ENCODE measurements around the gene AKT1.

AKT1 gene

DNA sequence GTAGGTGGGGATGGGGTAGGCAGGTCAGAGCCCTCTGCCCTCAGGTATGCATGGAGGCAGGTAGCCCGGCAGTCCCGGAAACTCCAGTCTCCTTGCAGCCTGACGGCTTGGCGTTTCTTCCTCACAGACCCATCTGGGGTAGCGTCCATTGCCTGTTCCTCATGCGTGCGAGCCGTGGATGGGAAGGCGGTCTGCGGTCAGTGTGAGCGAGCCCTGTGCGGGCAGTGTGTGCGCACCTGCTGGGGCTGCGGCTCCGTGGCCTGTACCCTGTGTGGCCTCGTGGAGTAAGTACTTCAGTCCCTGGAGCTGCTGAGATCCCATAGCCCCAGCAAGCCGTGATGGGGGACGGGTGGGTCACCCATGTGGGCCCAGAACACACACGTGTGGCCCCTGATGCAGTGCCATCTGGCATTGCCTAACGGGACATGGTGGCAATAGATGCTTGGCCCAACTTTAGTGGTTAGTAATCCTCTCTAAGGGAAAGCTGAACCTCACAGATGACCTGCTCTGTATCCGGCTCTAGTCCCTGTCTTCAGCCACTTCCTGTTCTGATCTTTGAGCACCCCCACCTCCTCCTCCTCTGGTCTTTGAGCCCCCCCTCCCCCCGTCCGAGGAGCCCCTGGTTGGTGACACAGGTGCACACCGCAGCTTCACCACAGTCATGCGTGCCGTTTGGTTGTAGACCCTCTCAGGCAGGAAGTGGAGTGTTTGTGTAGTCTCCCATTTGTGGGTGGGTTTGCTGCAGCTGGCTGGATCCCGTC lies 38.9 kb downstream of the AKT1 start:
- no peak overlapping the region for H2BK12ac ChIP-seq (ENCODE audit: low read length)

DNA sequence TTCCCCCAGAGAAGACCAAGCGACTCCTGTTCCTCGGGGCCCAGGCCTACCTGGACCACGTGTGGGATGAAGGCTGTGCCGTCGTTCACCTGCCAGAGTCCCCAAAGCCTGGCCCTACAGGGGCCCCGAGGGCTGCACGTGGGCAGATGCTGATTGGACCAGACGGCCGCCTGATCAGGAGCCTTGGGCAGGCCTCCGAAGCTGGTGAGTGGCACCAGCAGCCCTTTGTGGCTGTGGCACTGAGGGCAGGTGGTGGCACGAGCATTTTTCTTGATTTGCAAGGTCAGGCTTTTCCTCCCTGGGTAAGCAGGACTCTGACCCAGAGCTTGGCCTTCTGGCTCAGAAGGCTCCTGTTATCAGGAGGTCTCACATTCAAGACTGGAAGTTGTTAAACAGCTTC lies 39.9 kb downstream of the AKT1 start:
- H2AFZ ChIP-seq (ENCODE audit: low read length), result no peak overlapping the region
- no peak overlapping the region for H2AK5ac ChIP-seq (ENCODE audit: low read depth, low read length)
- H2BK5ac ChIP-seq (ENCODE audit: low read length), result no peak overlapping the region
- peaks cover 39 to 63% of the 10 kb centered on the region in 2 donors for H3K36me3 ChIP-seq (replicated peaks in 1 of 2; ENCODE audit: control insufficient read depth in 2 of 2, insufficient read depth in 2 of 2, low read length in 2 of 2)
- no peak overlapping the region for H4K8ac ChIP-seq (ENCODE audit: low read depth, low read length)
- no peaks in the 10 kb centered on the region for H3K27me3 ChIP-seq (ENCODE audit: control insufficient read depth in 3 of 3, insufficient read depth in 3 of 3, low read depth in 1 of 3, low read length in 3 of 3)
- no peak overlapping the region for H3K4me2 ChIP-seq (ENCODE audit: insufficient read depth, low read length, poor library complexity, severe bottlenecking)
- H3K23ac ChIP-seq (ENCODE audit: low read depth, low read length, poor library complexity), result no peak overlapping the region
- no peak overlapping the region for H3K9ac ChIP-seq (ENCODE audit: low read depth, low read length, poor library complexity)
- H3K27ac ChIP-seq (replicated peaks; ENCODE audit: low read length), result no peak overlapping the region
- H3K4me3 ChIP-seq (ENCODE audit: low read length in 2 of 2), result no peak overlapping the region
- WGBS, 2 donors (ENCODE audit: extremely low coverage in 2 of 2, insufficient read length in 2 of 2, insufficient replicate concordance in 1 of 2), result no CpG with 5 or more reads among the region's 11 CpGs
- no peak overlapping the region for H3K14ac ChIP-seq (ENCODE audit: low read length)
- H3K4me1 ChIP-seq (ENCODE audit: control insufficient read depth in 2 of 2, insufficient read depth in 1 of 2, low read depth in 1 of 2, low read length in 2 of 2), result peaks cover 12 to 16% of the 10 kb centered on the region in 2 donors
- no peak overlapping the region for H4K91ac ChIP-seq (ENCODE audit: low read depth, low read length, poor library complexity)
- H2BK120ac ChIP-seq (ENCODE audit: low read depth, low read length), result no peak overlapping the region
- no peak overlapping the region for H2BK12ac ChIP-seq (ENCODE audit: low read length)
- H3K79me1 ChIP-seq (ENCODE audit: low read depth, low read length), result peaks cover 43% of the 10 kb centered on the region
- no peak overlapping the region for H2BK15ac ChIP-seq (ENCODE audit: low read length)
- H3K18ac ChIP-seq (ENCODE audit: low read length), result no peak overlapping the region
- DNase-seq (ENCODE audit: low spot score), result no peak
- no peak overlapping the region for H3K4ac ChIP-seq (ENCODE audit: low read length)
- H3K9me3 ChIP-seq (replicated peaks in 1 of 2; ENCODE audit: control insufficient read depth in 2 of 2, insufficient read depth in 1 of 2, low read depth in 1 of 2, low read length in 2 of 2), result peaks cover 4 to 6% of the 10 kb centered on the region in 2 donors

More for the DNA sequence above, 38.9 kb downstream of the AKT1 start:
- peaks cover 44% of the 10 kb centered on the region for H3K79me1 ChIP-seq (ENCODE audit: low read depth, low read length)
- DNase-seq (ENCODE audit: low spot score), result no peak
- peaks cover 41 to 74% of the 10 kb centered on the region in 2 donors for H3K36me3 ChIP-seq (replicated peaks in 1 of 2; ENCODE audit: control insufficient read depth in 2 of 2, insufficient read depth in 2 of 2, low read length in 2 of 2)
- H2AFZ ChIP-seq (ENCODE audit: low read length), result no peak overlapping the region
- no peak overlapping the region for H2AK5ac ChIP-seq (ENCODE audit: low read depth, low read length)
- no peak overlapping the region for H3K4me2 ChIP-seq (ENCODE audit: insufficient read depth, low read length, poor library complexity, severe bottlenecking)
- H3K4ac ChIP-seq (ENCODE audit: low read length), result no peak overlapping the region
- no peak overlapping the region for H4K91ac ChIP-seq (ENCODE audit: low read depth, low read length, poor library complexity)
- peak overlapping the region; percentile 9 for H4K8ac ChIP-seq (ENCODE audit: low read depth, low read length)
- H3K14ac ChIP-seq (ENCODE audit: low read length), result no peak overlapping the region
- peaks cover 12 to 16% of the 10 kb centered on the region in 2 donors for H3K4me1 ChIP-seq (ENCODE audit: control insufficient read depth in 2 of 2, insufficient read depth in 1 of 2, low read depth in 1 of 2, low read length in 2 of 2)
- no peak overlapping the region for H3K9ac ChIP-seq (ENCODE audit: low read depth, low read length, poor library complexity)
- no peak overlapping the region for H3K18ac ChIP-seq (ENCODE audit: low read length)
- no peak overlapping the region for H2BK15ac ChIP-seq (ENCODE audit: low read length)
- no peaks in the 10 kb centered on the region for H3K27me3 ChIP-seq (ENCODE audit: control insufficient read depth in 3 of 3, insufficient read depth in 3 of 3, low read depth in 1 of 3, low read length in 3 of 3)
- H3K27ac ChIP-seq (replicated peaks; ENCODE audit: low read length), result no peak overlapping the region
- no peak overlapping the region for H2BK120ac ChIP-seq (ENCODE audit: low read depth, low read length)
- H3K9me3 ChIP-seq (replicated peaks in 1 of 2; ENCODE audit: control insufficient read depth in 2 of 2, insufficient read depth in 1 of 2, low read depth in 1 of 2, low read length in 2 of 2), result peaks cover 0 to 3% of the 10 kb centered on the region in 2 donors
- peak overlapping the region in 1 of 2 donors; percentile 3 for H3K4me3 ChIP-seq (ENCODE audit: low read length in 2 of 2)
- WGBS, 2 donors (ENCODE audit: extremely low coverage in 2 of 2, insufficient read length in 2 of 2, insufficient replicate concordance in 1 of 2), result no CpG with 5 or more reads among the region's 27 CpGs
- peak overlapping the region; percentile 46 for H3K23ac ChIP-seq (ENCODE audit: low read depth, low read length, poor library complexity)
- H2BK5ac ChIP-seq (ENCODE audit: low read length), result no peak overlapping the region

DNA sequence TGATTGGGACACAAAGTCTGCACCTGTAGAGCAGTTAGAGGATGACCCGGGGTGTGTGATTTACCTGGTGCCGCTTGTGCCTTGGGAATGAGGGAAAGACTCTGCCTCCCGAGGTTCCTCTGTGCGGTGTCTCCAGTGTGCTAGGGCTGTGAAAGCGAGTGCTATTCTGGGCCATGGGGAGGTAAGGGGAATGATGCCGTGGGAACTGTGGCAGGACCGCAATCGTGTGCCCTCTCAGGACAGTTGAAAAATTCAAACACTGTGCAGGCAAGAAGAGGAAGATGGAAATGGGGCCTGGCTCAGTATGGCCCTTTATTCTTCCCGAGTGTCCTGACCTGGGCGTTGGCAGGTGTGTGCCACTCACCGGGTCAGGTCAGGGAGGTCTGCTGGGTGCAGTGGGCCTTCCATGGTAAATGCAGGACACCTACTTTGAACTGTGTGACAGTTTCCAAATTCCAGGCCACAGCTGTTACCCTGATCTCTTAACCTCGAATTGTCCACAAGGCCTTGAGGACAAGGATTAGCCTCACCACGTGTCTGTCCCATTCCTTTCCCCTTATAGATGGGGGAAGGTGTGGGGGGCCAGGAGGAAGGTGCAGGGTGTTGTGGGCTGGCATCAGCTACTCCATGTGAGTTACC lies 41.2 kb downstream of the AKT1 start:
- WGBS, 2 donors (ENCODE audit: extremely low coverage in 2 of 2, insufficient read length in 2 of 2, insufficient replicate concordance in 1 of 2), result no CpG with 5 or more reads among the region's 13 CpGs
- no peak overlapping the region for H2BK120ac ChIP-seq (ENCODE audit: low read depth, low read length)
- H3K79me1 ChIP-seq (ENCODE audit: low read depth, low read length), result peaks cover 34% of the 10 kb centered on the region
- peaks cover 36 to 50% of the 10 kb centered on the region in 2 donors for H3K36me3 ChIP-seq (replicated peaks in 1 of 2; ENCODE audit: control insufficient read depth in 2 of 2, insufficient read depth in 2 of 2, low read length in 2 of 2)
- H3K4me2 ChIP-seq (ENCODE audit: insufficient read depth, low read length, poor library complexity, severe bottlenecking), result peak overlapping the region; percentile 75
- no peak overlapping the region for H4K8ac ChIP-seq (ENCODE audit: low read depth, low read length)
- H2BK5ac ChIP-seq (ENCODE audit: low read length), result no peak overlapping the region
- no peak overlapping the region for H3K27ac ChIP-seq (replicated peaks; ENCODE audit: low read length)
- no peak overlapping the region for H2AFZ ChIP-seq (ENCODE audit: low read length)
- H3K4me3 ChIP-seq (ENCODE audit: low read length in 2 of 2), result peak overlapping the region; percentile 17 to 100
- no peak overlapping the region for H3K14ac ChIP-seq (ENCODE audit: low read length)
- no peak overlapping the region for H4K91ac ChIP-seq (ENCODE audit: low read depth, low read length, poor library complexity)
- H2BK12ac ChIP-seq (ENCODE audit: low read length), result no peak overlapping the region
- no peak overlapping the region for H3K18ac ChIP-seq (ENCODE audit: low read length)
- no peak overlapping the region for H2BK15ac ChIP-seq (ENCODE audit: low read length)
- no peak overlapping the region for H3K9ac ChIP-seq (ENCODE audit: low read depth, low read length, poor library complexity)
- H3K4me1 ChIP-seq (ENCODE audit: control insufficient read depth in 2 of 2, insufficient read depth in 1 of 2, low read depth in 1 of 2, low read length in 2 of 2), result peaks cover 12 to 16% of the 10 kb centered on the region in 2 donors
- no peak for DNase-seq (ENCODE audit: low spot score)
- peak overlapping the region; percentile 18 for H3K23ac ChIP-seq (ENCODE audit: low read depth, low read length, poor library complexity)
- H3K27me3 ChIP-seq (ENCODE audit: control insufficient read depth in 3 of 3, insufficient read depth in 3 of 3, low read depth in 1 of 3, low read length in 3 of 3), result no peaks in the 10 kb centered on the region
- H3K9me3 ChIP-seq (replicated peaks in 1 of 2; ENCODE audit: control insufficient read depth in 2 of 2, insufficient read depth in 1 of 2, low read depth in 1 of 2, low read length in 2 of 2), result peaks cover 9 to 19% of the 10 kb centered on the region in 2 donors
- no peak overlapping the region for H3K4ac ChIP-seq (ENCODE audit: low read length)
- H2AK5ac ChIP-seq (ENCODE audit: low read depth, low read length), result no peak overlapping the region

DNA sequence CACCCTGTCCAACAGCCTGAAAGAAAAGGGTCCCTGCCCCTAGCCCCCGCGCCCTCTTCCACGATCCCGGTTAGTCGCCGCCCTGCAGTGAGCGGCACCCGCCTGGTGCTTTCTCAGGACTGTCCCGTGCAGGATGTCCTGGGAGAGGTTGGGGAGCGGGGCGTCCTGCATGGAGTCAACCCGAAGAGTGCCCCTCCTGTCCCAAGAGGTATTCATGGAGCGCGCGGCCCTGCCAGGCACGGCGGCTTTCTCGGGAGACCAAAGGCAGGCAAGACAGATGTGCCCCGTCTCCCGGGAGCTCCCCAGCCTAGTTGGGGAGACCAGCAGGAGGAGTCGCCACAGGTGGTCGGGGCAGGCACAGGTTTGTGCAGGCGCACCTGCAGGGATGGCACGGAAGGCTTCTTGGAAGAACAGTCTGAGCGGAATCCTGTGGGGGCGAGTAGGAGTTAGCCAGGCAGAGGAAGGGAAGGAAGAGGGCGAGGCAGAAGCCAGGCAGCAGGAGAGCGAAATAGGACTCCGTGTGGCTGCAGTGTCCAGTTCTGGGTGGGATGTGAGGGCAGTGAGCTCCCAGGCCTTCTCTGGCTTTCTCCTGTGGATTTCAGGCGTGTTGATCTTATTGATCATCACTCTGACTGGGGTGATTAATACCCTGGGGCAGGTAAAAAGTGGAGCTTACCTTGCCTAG lies 41.9 kb downstream of the AKT1 start:
- peaks cover 14 to 20% of the 10 kb centered on the region in 2 donors for H3K9me3 ChIP-seq (replicated peaks in 1 of 2; ENCODE audit: control insufficient read depth in 2 of 2, insufficient read depth in 1 of 2, low read depth in 1 of 2, low read length in 2 of 2)
- peak overlapping the region; percentile 83 for H3K23ac ChIP-seq (ENCODE audit: low read depth, low read length, poor library complexity)
- H3K14ac ChIP-seq (ENCODE audit: low read length), result peak overlapping the region; percentile 67
- peak overlapping the region; percentile 75 for H3K4me2 ChIP-seq (ENCODE audit: insufficient read depth, low read length, poor library complexity, severe bottlenecking)
- H3K18ac ChIP-seq (ENCODE audit: low read length), result peak overlapping the region; percentile 99
- H3K27me3 ChIP-seq (ENCODE audit: control insufficient read depth in 3 of 3, insufficient read depth in 3 of 3, low read depth in 1 of 3, low read length in 3 of 3), result no peaks in the 10 kb centered on the region
- H3K27ac ChIP-seq (replicated peaks; ENCODE audit: low read length), result no peak overlapping the region
- H2AFZ ChIP-seq (ENCODE audit: low read length), result peak overlapping the region; percentile 90
- H2BK5ac ChIP-seq (ENCODE audit: low read length), result peak overlapping the region; percentile 48
- H3K79me1 ChIP-seq (ENCODE audit: low read depth, low read length), result peaks cover 32% of the 10 kb centered on the region
- H3K4ac ChIP-seq (ENCODE audit: low read length), result peak overlapping the region; percentile 71
- H3K9ac ChIP-seq (ENCODE audit: low read depth, low read length, poor library complexity), result peak overlapping the region; percentile 99
- H4K8ac ChIP-seq (ENCODE audit: low read depth, low read length), result no peak overlapping the region
- peaks cover 12 to 16% of the 10 kb centered on the region in 2 donors for H3K4me1 ChIP-seq (ENCODE audit: control insufficient read depth in 2 of 2, insufficient read depth in 1 of 2, low read depth in 1 of 2, low read length in 2 of 2)
- no peak overlapping the region for H2BK12ac ChIP-seq (ENCODE audit: low read length)
- no CpG with 5 or more reads among the region's 30 CpGs for WGBS, 2 donors (ENCODE audit: extremely low coverage in 2 of 2, insufficient read length in 2 of 2, insufficient replicate concordance in 1 of 2)
- no peak for DNase-seq (ENCODE audit: low spot score)
- H4K91ac ChIP-seq (ENCODE audit: low read depth, low read length, poor library complexity), result no peak overlapping the region
- peak overlapping the region; percentile 52 for H2BK120ac ChIP-seq (ENCODE audit: low read depth, low read length)
- peaks cover 29 to 44% of the 10 kb centered on the region in 2 donors for H3K36me3 ChIP-seq (replicated peaks in 1 of 2; ENCODE audit: control insufficient read depth in 2 of 2, insufficient read depth in 2 of 2, low read length in 2 of 2)
- H2BK15ac ChIP-seq (ENCODE audit: low read length), result no peak overlapping the region
- peak overlapping the region; percentile 99 to 100 for H3K4me3 ChIP-seq (ENCODE audit: low read length in 2 of 2)
- peak overlapping the region; percentile 60 for H2AK5ac ChIP-seq (ENCODE audit: low read depth, low read length)

Data from neuronal stem cell (in vitro differentiated cells).